DMS 273 (cell line): ENCODE results near the gene ATP6V0C.
A peak's percentile ranks its signal among the peaks of the same experiment; 100 is the strongest.

ENCODE experiments used
- DNase-seq: peaks from one replicate; lab custom pipeline; 2025; ENCODE audit not compliant: unreplicated experiment; lab: John Stamatoyannopoulos, UW

Gene ATP6V0C

DNA sequence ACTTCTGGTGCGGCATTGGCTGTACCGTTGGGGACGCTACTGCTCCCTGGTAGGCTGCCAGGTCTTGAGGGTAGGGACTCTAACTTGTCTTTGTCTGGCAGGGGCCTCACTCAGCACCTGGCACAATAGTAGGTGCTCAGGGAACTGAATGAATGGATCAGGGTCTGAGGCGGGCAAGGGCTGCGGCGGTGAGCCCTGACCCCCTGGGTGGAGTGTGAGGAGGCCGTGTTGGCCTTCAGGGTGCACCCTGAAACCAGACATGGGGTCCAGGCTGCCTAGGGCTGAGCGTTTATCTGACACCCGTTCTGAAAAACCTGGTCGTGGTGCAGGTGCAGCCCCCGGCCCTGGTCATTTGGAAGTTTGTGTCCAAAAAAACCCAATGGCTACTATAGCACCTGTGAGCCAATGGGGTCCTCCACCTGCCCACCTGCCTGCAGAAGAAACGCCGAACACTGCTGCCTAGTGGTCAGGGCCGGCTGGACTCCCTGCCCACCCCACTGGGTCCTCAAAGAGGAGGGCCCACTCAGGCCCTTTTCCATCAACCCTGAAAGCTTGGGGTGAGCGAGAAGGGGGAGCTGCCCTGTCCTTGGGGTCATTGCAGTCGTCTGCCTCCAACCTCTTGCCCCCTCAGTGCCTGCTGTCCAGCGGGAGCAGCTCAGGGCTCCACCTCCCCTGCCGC is 4.9 kb upstream of the ATP6V0C start:
- no peak for DNase-seq

DNA sequence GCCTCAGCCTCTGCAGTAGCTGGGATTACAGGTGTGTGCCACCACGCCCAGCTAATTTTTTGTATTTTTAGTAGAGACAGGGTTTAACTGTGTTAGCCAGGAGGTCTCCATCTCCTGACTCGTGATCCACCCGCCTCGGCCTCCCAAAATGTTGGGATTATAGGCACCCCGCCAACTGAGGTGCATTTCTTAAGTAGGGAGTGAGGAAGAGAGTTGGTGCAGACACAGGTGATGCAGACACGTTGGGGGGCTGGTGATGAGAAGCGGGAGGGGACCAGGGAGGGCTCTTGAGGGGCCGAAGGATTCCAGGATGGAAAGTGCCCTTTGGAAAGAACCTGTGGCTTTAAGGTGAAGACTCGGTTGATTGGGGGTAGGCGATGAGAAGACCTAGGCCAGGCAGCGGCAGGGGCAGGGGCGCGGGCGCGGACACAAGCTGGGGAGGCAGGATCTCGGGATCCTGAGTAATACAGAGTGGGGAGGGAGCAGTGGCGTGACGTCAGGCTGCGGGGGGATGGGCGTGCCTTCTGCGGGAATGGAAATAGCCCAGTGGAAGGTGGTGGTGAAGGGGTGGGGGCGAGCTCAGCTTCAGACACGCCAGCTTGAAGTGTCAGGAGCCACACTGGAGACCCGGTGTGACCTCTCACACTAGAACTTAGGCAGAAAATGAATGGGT is 2.5 kb upstream of the ATP6V0C start:
- no peak for DNase-seq

DNA sequence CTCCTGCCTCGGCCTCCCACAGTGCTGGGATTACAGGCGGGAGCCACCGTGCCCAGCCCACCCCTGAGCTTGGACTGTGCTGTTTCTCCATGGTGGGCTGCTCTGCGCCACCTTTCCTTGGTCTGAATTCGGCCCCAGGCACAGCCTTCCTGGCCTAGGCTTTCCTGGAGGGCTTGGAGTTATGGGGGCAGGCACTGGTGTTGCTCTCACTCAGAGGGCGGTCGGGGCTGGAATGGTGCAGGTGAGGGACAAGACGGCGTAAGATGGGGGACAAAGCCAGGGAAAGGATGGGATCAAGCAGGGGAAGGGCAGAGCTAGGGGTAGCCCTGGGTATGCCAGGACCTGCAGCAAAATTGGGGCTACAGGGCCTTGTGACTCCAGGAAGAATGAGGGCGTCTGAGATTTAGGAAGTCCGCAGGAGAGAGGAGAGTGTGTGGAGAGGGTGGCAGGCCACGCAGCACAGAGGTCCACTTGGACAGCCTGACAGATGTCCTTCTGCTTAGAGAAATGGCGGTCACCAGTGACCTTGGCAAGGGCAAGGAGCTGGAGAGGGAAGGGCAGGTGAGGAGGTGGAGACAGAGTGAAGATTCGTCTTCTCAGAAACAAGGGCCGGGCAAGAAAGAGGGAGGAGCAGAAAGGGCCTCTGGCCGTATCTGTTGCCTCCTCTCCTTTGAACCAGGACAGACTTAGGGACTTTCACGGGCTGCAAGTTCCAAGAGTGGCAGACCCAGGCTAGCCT is 1.6 kb upstream of the ATP6V0C start:
- DNase-seq = no peak

DNA sequence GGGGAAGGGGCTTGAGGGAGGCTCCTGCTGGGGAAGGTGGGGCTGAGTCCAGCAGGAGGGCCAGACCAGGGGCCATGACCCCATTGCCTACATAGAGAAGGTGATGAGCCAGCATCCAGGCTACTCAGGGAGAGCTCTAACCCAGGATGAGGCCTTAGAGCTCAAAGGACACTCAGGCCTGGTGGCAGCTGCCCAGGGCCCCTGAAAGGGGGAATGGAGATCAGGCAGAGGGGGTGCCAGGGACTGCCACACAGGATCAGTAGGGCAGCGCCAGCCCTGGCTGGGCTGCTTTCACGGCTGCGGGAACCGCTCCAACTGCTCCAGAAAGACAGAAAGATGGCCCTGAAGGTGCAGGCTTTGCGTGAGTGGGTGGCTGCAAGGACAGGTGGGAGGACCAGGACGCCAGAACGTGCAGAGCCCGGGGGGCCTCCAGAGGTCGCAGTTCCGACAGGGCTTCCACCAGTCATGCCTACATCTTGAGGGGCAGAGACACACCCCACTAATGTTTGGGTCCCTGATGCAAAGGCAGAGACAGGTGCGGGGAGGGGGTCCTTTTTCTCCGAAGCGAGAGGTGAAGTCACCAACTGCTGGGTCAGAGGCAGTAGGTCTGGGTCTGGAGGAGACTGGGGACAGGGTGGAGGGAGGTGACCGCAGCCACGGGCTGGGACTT is 882 bp upstream of the ATP6V0C start:
- peak; percentile 56 for DNase-seq

DNA sequence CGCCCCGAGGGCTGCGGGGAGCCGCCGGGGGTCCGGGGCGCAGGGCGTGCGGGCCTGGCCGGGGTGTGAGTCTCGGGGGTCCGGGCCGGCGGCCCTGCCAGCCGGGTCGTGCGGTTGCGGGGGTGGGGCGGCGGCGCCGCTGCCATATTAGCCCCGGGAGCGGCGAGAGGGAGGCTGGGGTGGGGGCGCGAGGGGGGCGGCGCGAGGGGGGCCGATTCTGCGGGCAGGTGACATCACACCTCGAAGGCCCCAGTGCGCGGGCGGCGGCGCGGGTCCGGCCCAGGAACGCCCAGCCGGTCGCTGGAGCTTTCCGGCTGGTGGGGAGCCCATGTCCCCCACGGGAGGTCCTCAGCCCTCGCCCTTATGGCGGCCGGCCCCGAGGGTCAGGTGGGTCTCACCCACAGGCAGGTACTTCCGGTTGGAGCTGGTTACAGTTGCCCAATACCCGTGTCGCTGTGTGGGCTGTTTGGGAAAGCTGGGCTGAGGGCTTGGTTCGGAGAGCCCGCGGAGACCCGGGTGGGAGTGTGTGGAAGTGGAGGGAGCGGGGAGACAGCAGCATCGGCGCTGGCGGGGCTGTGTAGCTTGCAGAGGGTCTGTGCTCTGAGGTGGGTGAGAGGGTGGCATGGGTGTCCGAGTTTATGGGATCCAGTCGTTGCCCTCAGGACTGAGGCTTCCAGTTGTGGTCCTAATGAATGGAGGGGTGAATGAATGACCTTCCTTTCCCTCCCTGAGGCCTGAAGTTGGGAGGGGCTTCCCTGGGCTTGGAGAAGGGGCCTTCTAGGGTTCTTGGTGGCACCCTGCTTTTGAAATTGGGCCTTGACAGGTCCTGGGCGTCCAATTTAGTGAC is 804 bp downstream of the ATP6V0C start:
- DNase-seq = peak; percentile 46

DNA sequence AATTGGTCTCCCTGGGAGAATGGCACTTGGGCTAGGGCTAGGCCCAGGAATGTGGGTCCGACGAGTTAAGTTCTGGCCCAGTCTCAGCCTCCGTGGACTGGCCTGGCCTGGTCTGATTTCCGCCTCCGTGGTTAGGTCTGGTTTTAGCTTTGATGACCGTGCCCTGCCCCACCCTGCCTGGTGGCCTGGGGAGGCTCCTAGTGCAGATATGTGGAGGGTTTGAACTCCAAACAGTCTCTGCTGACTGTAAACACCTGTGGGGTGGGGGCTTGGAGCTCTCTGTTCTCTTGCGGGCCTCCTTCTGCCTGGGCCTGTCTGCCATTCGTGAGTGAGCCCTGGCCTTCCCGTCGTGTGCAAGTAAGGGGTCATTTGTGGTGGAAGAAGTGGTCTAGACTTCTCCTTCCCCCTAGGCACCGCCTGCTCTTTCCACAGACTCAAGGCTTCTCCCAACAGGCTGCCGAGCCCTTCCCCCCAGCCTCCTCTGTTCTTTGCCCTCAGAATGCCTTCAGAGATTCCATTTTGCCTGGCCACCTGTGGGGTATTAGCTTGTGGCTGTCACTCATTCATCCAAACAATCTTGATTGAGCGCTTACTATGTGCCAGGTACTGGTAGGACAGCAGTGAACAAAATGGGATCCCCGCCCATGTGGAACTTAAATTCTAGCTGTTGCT is 1.6 kb downstream of the ATP6V0C start:
- DNase-seq = no peak

DNA sequence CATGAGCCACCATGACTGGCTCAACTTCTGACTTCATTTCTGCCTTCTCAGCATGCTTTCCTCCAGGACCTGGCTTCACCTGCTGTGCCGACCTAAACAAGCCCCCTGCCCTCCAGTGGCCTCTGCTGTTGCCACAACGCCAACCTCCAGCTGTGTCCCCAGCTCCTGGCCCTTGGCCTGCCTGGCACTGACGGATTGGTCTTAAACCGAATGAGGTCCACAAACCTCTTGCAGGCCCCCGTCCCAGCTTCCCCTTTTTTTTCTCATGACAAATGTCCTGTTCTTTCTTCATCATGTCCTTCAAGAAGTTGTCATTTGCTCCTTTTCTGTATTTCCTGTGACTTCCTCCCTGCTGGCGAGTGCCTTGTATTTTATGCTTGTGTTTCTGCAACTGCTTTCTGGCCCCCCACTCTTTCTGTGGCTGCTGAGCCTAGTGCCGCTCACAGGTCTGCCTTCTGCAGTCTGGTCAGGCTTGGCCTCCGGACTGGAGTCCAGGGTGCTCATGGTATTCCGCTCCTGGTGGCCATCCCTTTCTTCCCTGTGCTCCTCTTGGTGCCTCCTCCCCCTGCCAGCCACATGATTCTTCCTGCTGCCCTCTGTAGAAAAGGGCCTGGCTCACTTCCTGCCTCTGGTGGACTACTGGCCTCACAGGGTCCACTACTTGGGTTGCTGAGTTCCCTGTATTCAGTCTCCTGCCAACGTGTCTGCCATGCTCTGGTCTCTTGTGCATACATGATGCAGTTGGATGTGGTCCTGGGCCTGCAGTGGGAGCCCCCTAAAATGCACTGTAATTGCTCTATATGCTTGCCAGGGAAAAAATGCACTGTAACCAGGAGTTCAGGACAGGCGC is 2.9 kb downstream of the ATP6V0C start:
- no peak for DNase-seq

DNA sequence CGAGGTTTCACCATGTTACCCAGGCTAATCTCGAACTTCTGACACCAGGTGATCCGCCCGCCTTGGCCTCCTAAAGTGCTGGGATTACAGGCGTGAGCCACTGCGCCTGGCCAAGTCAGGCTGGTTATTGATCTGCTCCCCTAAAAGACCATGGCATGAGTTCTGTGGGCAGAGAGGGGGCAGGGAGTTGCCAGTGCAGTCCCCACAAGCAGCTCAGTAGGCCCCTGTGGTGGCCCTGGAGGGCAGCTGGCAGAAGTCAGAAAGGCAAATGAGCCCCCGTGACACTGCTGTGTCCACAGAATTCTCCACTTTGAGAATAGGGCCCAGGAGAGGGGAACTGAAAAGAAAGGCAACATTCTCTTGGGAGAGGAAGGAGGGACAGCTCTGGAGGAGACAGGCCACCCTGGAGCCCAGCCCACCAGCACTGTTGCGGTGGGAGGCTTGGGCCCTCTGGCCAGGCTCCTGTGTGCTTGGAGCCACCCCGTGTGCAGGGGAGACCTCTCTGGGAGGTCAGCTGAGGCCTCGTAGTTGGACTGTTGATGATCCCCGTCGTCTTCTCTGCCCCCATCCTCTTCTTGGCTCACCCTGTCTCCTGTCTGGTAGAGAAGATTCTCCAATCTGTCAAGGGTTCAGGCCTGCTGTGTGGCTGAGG is 4.3 kb downstream of the ATP6V0C start:
- no peak for DNase-seq

DNA sequence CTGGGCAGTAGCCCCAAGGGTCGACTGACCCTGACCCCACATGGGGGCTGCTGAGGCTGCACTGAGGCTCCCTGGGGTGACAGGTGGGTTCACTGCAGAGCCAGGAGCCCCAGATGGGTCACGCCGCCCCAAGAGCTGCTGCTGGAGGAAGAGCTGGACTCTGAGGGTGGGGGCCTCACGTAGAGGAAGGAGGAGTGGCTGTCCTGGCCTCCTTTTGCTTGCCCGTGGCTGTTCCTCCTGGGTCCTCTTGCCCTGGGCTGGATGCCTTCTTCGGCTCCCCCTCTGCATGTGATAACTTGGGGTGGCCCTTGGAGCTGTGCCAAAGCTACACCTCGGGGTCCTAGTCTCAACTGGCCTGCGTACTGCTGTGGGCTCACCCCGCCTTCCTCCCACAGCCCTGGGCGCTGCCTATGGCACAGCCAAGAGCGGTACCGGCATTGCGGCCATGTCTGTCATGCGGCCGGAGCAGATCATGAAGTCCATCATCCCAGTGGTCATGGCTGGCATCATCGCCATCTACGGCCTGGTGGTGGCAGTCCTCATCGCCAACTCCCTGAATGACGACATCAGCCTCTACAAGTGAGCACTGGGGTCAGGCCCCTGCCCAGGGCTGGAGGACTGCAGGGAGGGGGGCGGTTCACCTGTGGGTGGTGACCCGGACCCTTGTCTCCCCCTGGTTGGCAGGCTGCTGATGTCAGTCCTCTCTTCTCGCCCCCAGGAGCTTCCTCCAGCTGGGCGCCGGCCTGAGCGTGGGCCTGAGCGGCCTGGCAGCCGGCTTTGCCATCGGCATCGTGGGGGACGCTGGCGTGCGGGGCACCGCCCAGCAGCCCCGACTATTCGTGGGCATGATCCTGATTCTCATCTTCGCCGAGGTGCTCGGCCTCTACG is 5.3 kb downstream of the ATP6V0C start:
- no peak for DNase-seq

DNA sequence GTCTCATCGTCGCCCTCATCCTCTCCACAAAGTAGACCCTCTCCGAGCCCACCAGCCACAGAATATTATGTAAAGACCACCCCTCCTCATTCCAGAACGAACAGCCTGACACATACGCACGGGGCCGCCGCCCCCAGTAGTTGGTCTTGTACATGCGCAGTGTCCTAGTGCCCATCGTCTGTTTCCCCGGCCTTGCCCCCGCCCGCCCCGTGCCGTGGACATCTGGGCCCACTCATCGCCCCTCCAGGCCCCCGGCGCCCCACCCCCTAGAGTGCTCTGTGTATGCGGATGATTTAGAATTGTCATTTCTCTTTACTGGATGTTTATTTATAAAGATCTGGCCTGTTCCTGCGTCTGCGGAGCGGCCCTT is 5.9 kb downstream of the ATP6V0C start:
- no peak for DNase-seq

DNA sequence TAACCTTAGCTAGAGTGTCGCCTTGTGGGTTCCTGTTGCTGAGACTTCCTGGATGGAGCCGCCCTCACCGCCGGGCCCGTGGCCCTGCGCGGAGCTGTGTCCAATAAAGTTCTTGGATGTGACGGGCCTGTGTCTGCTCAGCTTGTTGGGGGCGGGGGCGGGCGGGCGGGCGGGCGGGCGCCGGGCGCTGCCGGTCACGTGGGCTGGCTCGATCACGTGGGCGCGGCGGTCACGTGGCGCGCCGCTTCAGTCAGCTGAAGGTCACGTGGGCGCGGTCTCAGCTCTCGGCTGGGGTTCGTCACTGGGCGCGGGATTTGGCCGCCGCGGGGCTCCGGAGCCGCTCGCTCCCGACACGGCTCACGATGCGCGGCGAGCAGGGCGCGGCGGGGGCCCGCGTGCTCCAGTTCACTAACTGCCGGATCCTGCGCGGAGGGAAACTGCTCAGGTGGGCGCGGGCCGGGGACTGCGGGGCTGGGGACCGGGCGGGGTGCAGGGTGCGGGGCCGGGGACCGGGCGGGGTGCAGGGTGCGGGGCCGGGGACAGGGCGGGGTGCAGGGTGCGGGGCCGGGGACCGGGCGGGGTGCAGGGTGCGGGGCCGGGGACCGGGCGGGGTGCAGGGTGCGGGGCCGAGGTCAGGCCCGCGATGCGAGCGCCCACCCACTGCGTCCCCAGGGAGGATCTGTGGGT is 6.5 kb downstream of the ATP6V0C start, which contains the start of gene AMDHD2:
AMDHD2 (plus strand) TSS at position 275 of the 687 bp plus-strand sequence; CDS start at position 363, 88 bp downstream.
- DNase-seq = peak; percentile 97

DNA sequence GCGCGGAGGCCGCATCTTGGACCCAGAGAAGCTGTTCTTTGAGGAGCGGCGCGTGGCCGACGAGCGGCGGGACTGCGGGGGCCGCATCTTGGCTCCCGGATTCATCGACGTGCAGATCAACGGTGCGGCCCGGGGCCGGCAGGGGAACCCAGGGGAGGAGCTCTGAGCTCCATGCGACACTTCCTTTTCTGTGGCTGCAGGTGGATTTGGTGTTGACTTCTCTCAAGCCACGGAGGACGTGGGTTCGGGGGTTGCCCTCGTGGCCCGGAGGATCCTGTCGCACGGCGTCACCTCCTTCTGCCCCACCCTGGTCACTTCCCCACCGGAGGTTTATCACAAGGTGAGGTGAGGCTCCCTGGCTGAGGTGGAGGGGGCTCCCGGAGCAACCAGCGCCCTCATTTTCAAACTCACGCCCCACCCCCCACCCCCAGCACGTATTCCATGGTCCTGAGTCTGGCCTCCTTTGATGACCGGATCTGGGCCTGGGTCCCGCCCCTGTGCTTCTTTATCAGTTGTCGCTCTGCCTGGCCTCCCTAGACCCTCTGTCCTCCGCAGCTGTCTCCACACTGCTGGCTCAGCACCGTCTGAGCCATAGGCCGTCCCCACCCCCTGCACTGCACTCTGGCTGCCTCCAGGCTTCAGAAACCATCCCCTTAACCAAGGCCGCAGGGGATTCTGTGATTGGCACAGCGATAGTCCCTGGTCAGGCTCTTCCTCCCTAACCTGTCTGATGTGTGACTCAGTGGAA is 7.2 kb downstream of the ATP6V0C start:
- DNase-seq = peak; percentile 45

DNA sequence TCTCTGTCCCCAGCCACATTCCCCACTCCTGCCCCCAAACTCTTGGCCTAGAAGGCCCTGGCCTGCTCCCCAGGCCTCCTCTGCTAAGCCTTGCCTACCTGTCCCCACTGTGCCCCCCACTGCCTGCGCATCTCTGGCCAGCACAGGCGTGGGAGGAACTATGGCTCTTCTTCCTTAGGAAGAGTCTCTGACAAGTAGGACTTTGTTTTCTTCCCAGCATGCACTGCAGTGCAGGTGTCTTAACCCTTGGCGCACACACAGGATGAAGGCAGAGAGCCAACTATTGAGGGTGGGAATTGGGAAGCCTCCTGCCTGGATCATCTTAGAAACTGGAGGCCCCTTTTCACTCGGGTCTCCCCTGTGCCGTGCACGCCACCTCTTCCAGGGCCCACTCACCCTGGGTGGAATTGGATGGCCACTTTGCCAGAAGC is 10.1 kb downstream of the ATP6V0C start:
- no peak for DNase-seq

DNA sequence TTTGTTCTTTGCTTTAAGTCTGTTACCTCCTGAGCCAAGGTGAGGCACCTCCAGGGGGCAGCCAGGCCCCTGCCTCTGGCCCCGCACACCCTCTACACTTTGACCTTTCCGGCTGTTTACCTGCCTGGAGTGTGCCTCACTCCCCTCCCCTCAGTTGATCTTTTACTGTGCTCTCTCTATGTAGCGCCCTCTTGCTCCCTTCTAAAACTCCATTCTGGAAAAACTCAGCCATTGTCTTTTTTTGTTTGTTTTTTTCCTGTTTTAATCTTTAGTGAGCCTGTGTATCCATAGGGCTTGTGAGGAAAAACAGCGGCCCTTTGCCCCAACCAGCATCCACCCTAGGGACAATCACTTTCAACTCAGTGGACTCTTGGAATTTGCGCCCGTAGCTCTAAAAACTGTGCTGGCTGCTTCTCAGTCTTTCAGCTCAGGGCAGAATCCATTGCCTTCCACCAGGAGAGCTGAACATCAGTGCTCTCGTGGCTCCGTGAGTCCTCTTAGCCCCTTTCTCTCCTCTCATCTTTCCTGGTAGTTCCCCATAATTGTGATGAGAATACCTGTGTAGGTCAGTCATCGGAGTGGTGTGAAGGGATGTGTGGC is 10.7 kb downstream of the ATP6V0C start:
- no peak for DNase-seq

DNA sequence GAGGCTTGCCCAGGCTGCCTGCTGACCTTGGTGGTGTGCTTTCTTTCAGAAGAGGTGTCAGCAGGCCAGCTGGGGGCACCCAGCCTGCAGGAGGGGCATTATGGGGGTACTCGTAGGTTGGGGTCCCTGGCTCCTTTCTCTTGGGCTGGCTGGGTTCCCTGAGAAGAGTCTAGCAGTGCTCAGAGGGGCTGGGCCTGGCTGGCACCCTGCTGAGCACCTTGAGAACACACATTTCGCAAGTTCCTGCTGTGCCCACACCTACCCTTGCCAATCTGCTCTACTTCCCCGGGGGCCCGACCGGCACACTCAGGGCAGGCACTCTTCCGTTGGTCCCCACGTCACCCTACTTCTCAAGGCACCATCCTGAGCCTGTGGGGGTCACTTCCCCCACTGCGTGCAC is 12.4 kb downstream of the ATP6V0C start:
- DNase-seq = no peak
